ENCODE data around the gene CCDC146. TPM values are rescaled to one million over a fixed set of nuclear protein-coding genes. Genes with fewer than 3 reads are reported as not detected.
"Not testable (repeated sequence)": the region's sequence is repeated elsewhere in the genome, so short reads cannot be mapped to it uniquely, and the experiment has no call there.

Gene CCDC146
- total and polyA plus RNA-seq, 2 of the 8 experiments (the other 6 are each of a cell fraction or from before 2014, with no cell fraction given), result 0.88 to 2.4 TPM

GRCh38 chr7:77082192-77082591 is 40.2 kb upstream of the CCDC146 start:
- H2BK120ac ChIP-seq (replicated peaks; ENCODE audit: low read depth, low read length); H3K4ac ChIP-seq (replicated peaks; ENCODE audit: insufficient read length, low read depth, low read length); H2BK20ac ChIP-seq (ENCODE audit: low read length); H3K79me1 ChIP-seq (ENCODE audit: low read depth, low read length); H2AFZ ChIP-seq (ENCODE audit: low read length); H2AK5ac ChIP-seq (ENCODE audit: low read depth, low read length); H2BK12ac ChIP-seq (ENCODE audit: low read depth, low read length); POLR2A ChIA-PET (ENCODE audit: partially characterized antibody); H3K56ac ChIP-seq (replicated peaks; ENCODE audit: insufficient read length, low read depth, low read length); H3K18ac ChIP-seq (ENCODE audit: extremely low read depth, low read length); H3K23ac ChIP-seq (ENCODE audit: insufficient read length); H4K8ac ChIP-seq (ENCODE audit: extremely low read depth, insufficient read depth, low read length); H3K9me3 ChIP-seq (ENCODE audit: insufficient read depth in 2 of 2, low read depth in 1 of 2, low read length in 1 of 2); DNase-seq (ENCODE audit: low read depth in 1 of 2, low spot score in 2 of 2); H3K4me3 ChIP-seq (ENCODE audit: extremely low read depth in 1 of 4, insufficient read depth in 2 of 4, low read depth in 3 of 4, low read length in 4 of 4); H3K79me2 ChIP-seq (ENCODE audit: control insufficient read depth in 1 of 2, insufficient read depth in 2 of 2, low read length in 2 of 2); H3K23me2 ChIP-seq (ENCODE audit: low read depth, low read length); H3K27ac ChIP-seq (ENCODE audit: low read depth, low read length); H3K4me2 ChIP-seq (ENCODE audit: insufficient read depth in 1 of 2, low read depth in 2 of 2, low read length in 2 of 2); H3K36me3 ChIP-seq (ENCODE audit: control insufficient read depth in 2 of 4, insufficient read depth in 4 of 4, low read length in 3 of 4); H2BK5ac ChIP-seq (ENCODE audit: low read depth, low read length); H2BK15ac ChIP-seq (ENCODE audit: low read length); CTCF ChIA-PET (ENCODE audit: partially characterized antibody); FAIRE-seq; H4K20me1 ChIP-seq (replicated peaks in 1 of 2; ENCODE audit: control insufficient read depth in 1 of 2, insufficient read depth in 2 of 2, low read length in 2 of 2); H3K4me1 ChIP-seq (replicated peaks in 1 of 4; ENCODE audit: control insufficient read depth in 3 of 4, insufficient read depth in 4 of 4, low read length in 3 of 4); H3K27me3 ChIP-seq (replicated peaks in 1 of 4; ENCODE audit: control insufficient read depth in 3 of 4, extremely low read depth in 1 of 4, insufficient read depth in 3 of 4, low read length in 3 of 4); H3K14ac ChIP-seq (ENCODE audit: insufficient read length); H4K5ac ChIP-seq (ENCODE audit: insufficient read length, low read depth, low read length); H4K91ac ChIP-seq (replicated peaks; ENCODE audit: insufficient read length, low read length); H3K9ac ChIP-seq (replicated peaks in 1 of 4; ENCODE audit: extremely low read depth in 1 of 4, low read depth in 3 of 4, low read length in 3 of 4): not testable (repeated sequence)
- WGBS, 2 experiments (ENCODE audit: extremely low coverage in 1 of 2, insufficient coverage in 1 of 2, insufficient read length in 1 of 2, insufficient replicate concordance in 2 of 2, low coverage in 1 of 2, low lambda C conversion rate in 2 of 2, missing lambda C conversion rate in 1 of 2), result 94% methylated on average over 1 of the region's 1 CpG; no CpG with 5 or more reads in 1 of the 2 experiments

- H3K23me2 ChIP-seq (ENCODE audit: low read depth, low read length); H2BK20ac ChIP-seq (ENCODE audit: low read length); H2BK5ac ChIP-seq (ENCODE audit: low read depth, low read length); DNase-seq (ENCODE audit: low read depth in 1 of 2, low spot score in 2 of 2); H3K79me1 ChIP-seq (ENCODE audit: low read depth, low read length); H4K91ac ChIP-seq (replicated peaks; ENCODE audit: insufficient read length, low read length); H2AK5ac ChIP-seq (ENCODE audit: low read depth, low read length); H2BK120ac ChIP-seq (replicated peaks; ENCODE audit: low read depth, low read length); H2AFZ ChIP-seq (ENCODE audit: low read length); H4K8ac ChIP-seq (ENCODE audit: extremely low read depth, insufficient read depth, low read length); H3K27me3 ChIP-seq (replicated peaks in 1 of 4; ENCODE audit: control insufficient read depth in 3 of 4, extremely low read depth in 1 of 4, insufficient read depth in 3 of 4, low read length in 3 of 4); H3K36me3 ChIP-seq (ENCODE audit: control insufficient read depth in 2 of 4, insufficient read depth in 4 of 4, low read length in 3 of 4); FAIRE-seq; H3K9me3 ChIP-seq (ENCODE audit: insufficient read depth in 2 of 2, low read depth in 1 of 2, low read length in 1 of 2); H2BK12ac ChIP-seq (ENCODE audit: low read depth, low read length); H3K14ac ChIP-seq (ENCODE audit: insufficient read length); H3K18ac ChIP-seq (ENCODE audit: extremely low read depth, low read length); H4K20me1 ChIP-seq (replicated peaks in 1 of 2; ENCODE audit: control insufficient read depth in 1 of 2, insufficient read depth in 2 of 2, low read length in 2 of 2); POLR2A ChIA-PET (ENCODE audit: partially characterized antibody); H3K79me2 ChIP-seq (ENCODE audit: control insufficient read depth in 1 of 2, insufficient read depth in 2 of 2, low read length in 2 of 2); H3K4me3 ChIP-seq (ENCODE audit: extremely low read depth in 1 of 4, insufficient read depth in 2 of 4, low read depth in 3 of 4, low read length in 4 of 4); H2BK15ac ChIP-seq (ENCODE audit: low read length); H4K5ac ChIP-seq (ENCODE audit: insufficient read length, low read depth, low read length); H3K23ac ChIP-seq (ENCODE audit: insufficient read length); H3K27ac ChIP-seq (ENCODE audit: low read depth, low read length); H3K56ac ChIP-seq (replicated peaks; ENCODE audit: insufficient read length, low read depth, low read length); H3K9ac ChIP-seq (replicated peaks in 1 of 4; ENCODE audit: extremely low read depth in 1 of 4, low read depth in 3 of 4, low read length in 3 of 4); H3K4me2 ChIP-seq (ENCODE audit: insufficient read depth in 1 of 2, low read depth in 2 of 2, low read length in 2 of 2); H3K4ac ChIP-seq (replicated peaks; ENCODE audit: insufficient read length, low read depth, low read length); H3K4me1 ChIP-seq (replicated peaks in 1 of 4; ENCODE audit: control insufficient read depth in 3 of 4, insufficient read depth in 4 of 4, low read length in 3 of 4); CTCF ChIA-PET (ENCODE audit: partially characterized antibody): not testable (repeated sequence)
- 47% methylated on average over 2 of the region's 2 CpGs; no CpG with 5 or more reads in 1 of the 2 experiments for WGBS, 2 experiments (ENCODE audit: extremely low coverage in 1 of 2, insufficient coverage in 1 of 2, insufficient read length in 1 of 2, insufficient replicate concordance in 2 of 2, low coverage in 1 of 2, low lambda C conversion rate in 2 of 2, missing lambda C conversion rate in 1 of 2)
Measured at GRCh38 chr7:77092301-77092700, 30.1 kb upstream of the CCDC146 start.

Data from H1 (cell line).